Stomach (tissue), 4 donors: ENCODE results near the gene HMX1.

Experiments
- POLR2A ChIP-seq, 4 donors: fragments of 450-650 bp; IDR thresholded peaks; one replicate each; pipeline ENCODE4 v1.6.1; 2016; ENCODE audit warnings: antibody characterized with exemption in 4 of 4, control low read depth in 2 of 4, mild to moderate bottlenecking in 1 of 4, moderate library complexity in 1 of 4
- TF ChIP-seq, protein P1 (sequence below), 7 experiments: fragments of 450-650 bp in 4 of 7; fragments of 200-600 bp in 3 of 7; sonication (generic) in 3 of 7; IDR thresholded peaks; one replicate each; pipeline ENCODE4 v1.5.1; 2016 to 2019; ENCODE audit warnings: antibody characterized with exemption in 7 of 7, control low read depth in 2 of 7, mild to moderate bottlenecking in 1 of 7

DNA sequence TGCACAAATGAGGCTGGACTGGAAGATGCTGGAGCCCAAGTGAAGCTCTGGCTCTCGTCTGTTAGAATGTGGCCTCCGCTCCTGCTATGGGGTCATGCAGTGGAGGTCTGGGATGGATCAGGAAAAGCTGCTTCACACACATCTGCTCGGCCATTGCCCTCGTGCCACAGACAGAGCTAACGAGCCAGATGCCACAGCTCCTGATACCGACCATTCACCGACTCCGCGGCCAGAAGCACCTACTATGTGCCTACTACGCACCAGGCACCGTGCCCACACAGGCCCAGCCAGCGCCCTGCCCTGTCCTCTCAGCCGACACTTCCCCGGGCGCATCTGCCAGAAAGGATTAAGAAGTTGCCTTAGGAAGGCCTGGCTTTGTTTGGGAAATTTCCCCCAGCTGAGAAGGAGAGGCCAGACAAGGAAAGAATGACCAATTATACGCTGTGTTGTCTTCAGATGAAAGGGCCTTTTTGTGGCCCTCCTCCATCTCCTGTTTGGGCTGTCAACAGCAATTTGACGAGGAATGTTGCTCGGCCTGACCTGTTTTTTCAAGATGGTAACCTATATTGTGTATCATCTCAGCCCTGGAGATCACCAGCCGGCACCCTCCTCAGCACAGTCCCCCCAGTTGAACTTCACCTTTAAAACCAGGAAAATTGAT, 34.3 kb downstream of the HMX1 start:
- TF ChIP-seq, protein P1, sequence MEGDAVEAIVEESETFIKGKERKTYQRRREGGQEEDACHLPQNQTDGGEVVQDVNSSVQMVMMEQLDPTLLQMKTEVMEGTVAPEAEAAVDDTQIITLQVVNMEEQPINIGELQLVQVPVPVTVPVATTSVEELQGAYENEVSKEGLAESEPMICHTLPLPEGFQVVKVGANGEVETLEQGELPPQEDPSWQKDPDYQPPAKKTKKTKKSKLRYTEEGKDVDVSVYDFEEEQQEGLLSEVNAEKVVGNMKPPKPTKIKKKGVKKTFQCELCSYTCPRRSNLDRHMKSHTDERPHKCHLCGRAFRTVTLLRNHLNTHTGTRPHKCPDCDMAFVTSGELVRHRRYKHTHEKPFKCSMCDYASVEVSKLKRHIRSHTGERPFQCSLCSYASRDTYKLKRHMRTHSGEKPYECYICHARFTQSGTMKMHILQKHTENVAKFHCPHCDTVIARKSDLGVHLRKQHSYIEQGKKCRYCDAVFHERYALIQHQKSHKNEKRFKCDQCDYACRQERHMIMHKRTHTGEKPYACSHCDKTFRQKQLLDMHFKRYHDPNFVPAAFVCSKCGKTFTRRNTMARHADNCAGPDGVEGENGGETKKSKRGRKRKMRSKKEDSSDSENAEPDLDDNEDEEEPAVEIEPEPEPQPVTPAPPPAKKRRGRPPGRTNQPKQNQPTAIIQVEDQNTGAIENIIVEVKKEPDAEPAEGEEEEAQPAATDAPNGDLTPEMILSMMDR (IDR thresholded peaks at IDR 0.05), result no peak
- no peak for TF ChIP-seq POLR2A (IDR thresholded peaks at IDR 0.05)
